ENCODE data around the gene NECAP2. TPM values are rescaled to one million over a fixed set of nuclear protein-coding genes. Genes with fewer than 3 reads are reported as not detected.

NECAP2 gene
- total and polyA plus RNA-seq, 10 of the 15 experiments (the other 5 are each of a cell fraction or from before 2014, with no cell fraction given), result 16.3 to 98.0 (median 57.4) TPM

DNA sequence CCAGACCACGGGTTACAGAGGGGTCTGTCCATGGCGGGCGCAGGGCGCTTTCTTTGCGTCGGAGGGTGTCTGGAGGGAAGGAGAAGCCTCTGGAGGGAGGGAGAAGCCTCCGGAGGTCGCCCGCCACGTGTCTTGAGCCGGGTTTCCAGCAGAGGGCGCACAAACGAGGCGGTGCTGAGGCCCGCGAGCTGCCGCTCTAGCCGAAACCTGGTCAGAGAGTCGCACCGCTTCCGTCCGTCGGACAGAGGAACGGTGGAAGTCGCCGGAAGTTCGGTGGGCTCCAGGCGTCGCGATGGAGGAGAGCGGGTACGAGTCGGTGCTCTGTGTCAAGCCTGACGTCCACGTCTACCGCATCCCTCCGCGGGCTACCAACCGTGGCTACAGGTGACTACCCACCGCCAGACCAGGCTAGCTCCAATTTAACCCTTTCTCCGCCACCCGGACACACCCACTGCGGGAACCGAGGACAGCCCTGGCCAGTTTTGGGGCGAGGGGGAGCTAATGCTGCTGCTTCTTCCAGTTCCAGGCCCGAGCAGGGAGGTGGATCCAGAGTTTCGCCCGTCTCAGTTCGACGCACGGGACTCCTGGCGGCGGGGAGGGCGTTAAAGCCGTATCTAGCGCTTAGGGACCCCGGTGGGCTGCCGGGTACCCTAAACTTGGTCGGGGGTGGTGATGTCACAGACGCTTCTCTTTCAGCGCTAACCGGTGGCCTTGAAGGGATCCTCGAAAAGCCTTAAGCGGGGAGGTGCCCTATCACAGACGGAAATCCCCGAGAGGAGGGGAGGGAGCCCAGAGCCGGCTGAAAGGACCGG is at the start of gene NECAP2 (continued):
- TF ChIP-seq, protein P1, sequence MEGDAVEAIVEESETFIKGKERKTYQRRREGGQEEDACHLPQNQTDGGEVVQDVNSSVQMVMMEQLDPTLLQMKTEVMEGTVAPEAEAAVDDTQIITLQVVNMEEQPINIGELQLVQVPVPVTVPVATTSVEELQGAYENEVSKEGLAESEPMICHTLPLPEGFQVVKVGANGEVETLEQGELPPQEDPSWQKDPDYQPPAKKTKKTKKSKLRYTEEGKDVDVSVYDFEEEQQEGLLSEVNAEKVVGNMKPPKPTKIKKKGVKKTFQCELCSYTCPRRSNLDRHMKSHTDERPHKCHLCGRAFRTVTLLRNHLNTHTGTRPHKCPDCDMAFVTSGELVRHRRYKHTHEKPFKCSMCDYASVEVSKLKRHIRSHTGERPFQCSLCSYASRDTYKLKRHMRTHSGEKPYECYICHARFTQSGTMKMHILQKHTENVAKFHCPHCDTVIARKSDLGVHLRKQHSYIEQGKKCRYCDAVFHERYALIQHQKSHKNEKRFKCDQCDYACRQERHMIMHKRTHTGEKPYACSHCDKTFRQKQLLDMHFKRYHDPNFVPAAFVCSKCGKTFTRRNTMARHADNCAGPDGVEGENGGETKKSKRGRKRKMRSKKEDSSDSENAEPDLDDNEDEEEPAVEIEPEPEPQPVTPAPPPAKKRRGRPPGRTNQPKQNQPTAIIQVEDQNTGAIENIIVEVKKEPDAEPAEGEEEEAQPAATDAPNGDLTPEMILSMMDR (IDR thresholded peaks at IDR 0.05 in 2 of 3, conservative IDR thresholded peaks at IDR 0.05 in 1 of 3; ENCODE audit: control insufficient read depth in 2 of 3, extremely low read depth in 1 of 3, insufficient read depth in 1 of 3, low read depth in 3 of 3, low read length in 3 of 3), result peak; percentile 90 to 97 (median 91); a peak in 5 of 6 replicates
- 0 out of 2 replicates have a peak, but pooled peaks have one; percentile 13 for TF ChIP-seq JUNB (IDR thresholded peaks at IDR 0.05)
- TF ChIP-seq KLF5 (IDR thresholded peaks at IDR 0.05; ENCODE audit: partially characterized antibody), result peak; percentile 54
- peak; percentile 93 for TF ChIP-seq IKZF1 (conservative IDR thresholded peaks at IDR 0.05)
- no peak for TF ChIP-seq PAX8 (IDR thresholded peaks at IDR 0.05)
- TF ChIP-seq FOXM1 (IDR thresholded peaks at IDR 0.05; ENCODE audit: low read depth, low read length), result no peak
- TF ChIP-seq IRF4 (IDR thresholded peaks at IDR 0.05; ENCODE audit: low read depth, low read length), result peak; percentile 38; the same call in 1 of the 2 replicates
- no peak for TF ChIP-seq KAT2A (conservative IDR thresholded peaks at IDR 0.05; ENCODE audit: control insufficient read depth, low read depth, low read length)
- TF ChIP-seq CHD2 (IDR thresholded peaks at IDR 0.05; ENCODE audit: borderline replicate concordance, low read depth, low read length), result peak; percentile 56; the same call in 1 of the 2 replicates
- peak; percentile 79; the same call in 1 of the 3 replicates for TF ChIP-seq POU2F2 (IDR thresholded peaks at IDR 0.05; ENCODE audit: borderline replicate concordance, low read depth, low read length)
- peak; percentile 95 for TF ChIP-seq NBN (IDR thresholded peaks at IDR 0.05)
- no peak for TF ChIP-seq CEBPB (IDR thresholded peaks at IDR 0.05; ENCODE audit: borderline replicate concordance in 1 of 2, low read depth in 2 of 2, low read length in 2 of 2)
- TF ChIP-seq TCF12 (IDR thresholded peaks at IDR 0.05; ENCODE audit: low read depth, low read length), result 0 out of 2 replicates have a peak, but pooled peaks have one; percentile 14
- TF ChIP-seq RAD21 (IDR thresholded peaks at IDR 0.05; ENCODE audit: insufficient read depth, low read depth, low read length), result peak; percentile 40; the same call in 1 of the 2 replicates
- peak; percentile 28; the same call in 1 of the 2 replicates for TF ChIP-seq ATF7 (IDR thresholded peaks at IDR 0.05; ENCODE audit: low read depth)
- TF ChIP-seq SPI1 (IDR thresholded peaks at IDR 0.05; ENCODE audit: borderline replicate concordance, insufficient read depth, low read depth, low read length), result peak; percentile 49; the same call in 1 of the 2 replicates

Measured in GM12878 (cell line).